ENCODE data around the gene TPPP.

TPPP gene

DNA sequence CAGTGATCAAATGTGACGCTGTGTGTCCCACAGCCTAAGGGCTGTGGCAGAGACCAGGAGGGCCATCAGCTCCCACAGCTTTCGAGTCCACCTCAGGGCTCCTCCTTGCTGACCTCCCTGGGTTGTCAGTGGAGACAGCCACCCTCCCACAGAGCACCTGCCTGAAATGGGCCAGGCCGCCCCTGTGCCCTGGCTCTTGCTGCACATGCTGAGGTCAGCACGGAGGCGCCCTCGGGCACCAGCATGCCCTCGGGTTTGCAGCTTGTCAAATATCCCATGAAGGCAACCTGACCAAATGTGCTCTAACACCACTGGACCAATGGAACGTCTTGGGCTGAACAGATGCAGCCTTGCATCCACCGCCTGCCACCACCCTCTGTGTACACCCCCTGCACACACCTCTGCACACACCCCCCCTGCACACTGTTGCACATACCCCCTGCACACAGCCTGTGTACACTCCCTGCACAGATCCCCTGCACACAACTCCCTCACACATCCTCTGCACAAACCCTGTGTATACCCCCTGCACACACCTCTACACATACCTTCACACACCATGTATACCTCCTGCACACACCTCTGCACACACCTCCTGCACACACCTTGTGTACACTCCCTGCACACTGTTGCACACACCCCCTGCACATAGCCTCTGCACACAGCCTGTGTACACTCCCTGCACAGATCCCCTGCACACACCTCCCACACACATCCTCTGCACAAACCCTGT, 83.0 kb downstream of the TPPP start:
- no peaks in the 10 kb centered on the region; the same call in 1 of the 2 replicates for H3K4me1 ChIP-seq
- TF ChIP-seq, protein P1, sequence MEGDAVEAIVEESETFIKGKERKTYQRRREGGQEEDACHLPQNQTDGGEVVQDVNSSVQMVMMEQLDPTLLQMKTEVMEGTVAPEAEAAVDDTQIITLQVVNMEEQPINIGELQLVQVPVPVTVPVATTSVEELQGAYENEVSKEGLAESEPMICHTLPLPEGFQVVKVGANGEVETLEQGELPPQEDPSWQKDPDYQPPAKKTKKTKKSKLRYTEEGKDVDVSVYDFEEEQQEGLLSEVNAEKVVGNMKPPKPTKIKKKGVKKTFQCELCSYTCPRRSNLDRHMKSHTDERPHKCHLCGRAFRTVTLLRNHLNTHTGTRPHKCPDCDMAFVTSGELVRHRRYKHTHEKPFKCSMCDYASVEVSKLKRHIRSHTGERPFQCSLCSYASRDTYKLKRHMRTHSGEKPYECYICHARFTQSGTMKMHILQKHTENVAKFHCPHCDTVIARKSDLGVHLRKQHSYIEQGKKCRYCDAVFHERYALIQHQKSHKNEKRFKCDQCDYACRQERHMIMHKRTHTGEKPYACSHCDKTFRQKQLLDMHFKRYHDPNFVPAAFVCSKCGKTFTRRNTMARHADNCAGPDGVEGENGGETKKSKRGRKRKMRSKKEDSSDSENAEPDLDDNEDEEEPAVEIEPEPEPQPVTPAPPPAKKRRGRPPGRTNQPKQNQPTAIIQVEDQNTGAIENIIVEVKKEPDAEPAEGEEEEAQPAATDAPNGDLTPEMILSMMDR (IDR thresholded peaks at IDR 0.05; ENCODE audit: low read depth, low read length): no peak
- no peaks in the 10 kb centered on the region; the same call in none of the 2 replicates for H3K36me3 ChIP-seq
- no peak overlapping the region for H3K4me3 ChIP-seq (ENCODE audit: low read depth, low read length)
- DNase-seq: no peak
- 0 out of 2 replicates have a peak, but pooled peaks cover 3% of the 10 kb centered on the region for H3K9me3 ChIP-seq
- H3K27me3 ChIP-seq: no peaks in the 10 kb centered on the region

Data from BE2C (cell line).